Natural killer cell (primary cell): ENCODE data around the gene GLIS2. TPM values are rescaled to one million over a fixed set of nuclear protein-coding genes. Genes with fewer than 3 reads are reported as not detected.
A peak's percentile ranks its signal among the peaks of the same experiment; 100 is the strongest.

ENCODE experiments used
- ATAC-seq, 3 donors: fragments of 150-1000 bp in 2 of 3; fragments of 200-7000 bp in 1 of 3; cut with Tn5 transposase; 1 replicate in 1 of 3; 2 replicates in 2 of 3; pipeline ENCODE4 v1.10.0; 2021; ENCODE audit warnings: mild to moderate bottlenecking in 2 of 3, moderate library complexity in 2 of 3
- DNase-seq, 2 donors: peaks; one replicate each; pipeline versions ENCODE4 v3.0.0 to v3.0.0-alpha.2; 2013 to 2021; ENCODE audit warnings: mixed read lengths in 1 of 2
- H3K27ac ChIP-seq: one replicate; pipeline ENCODE4 v1.5.1; 2013; ENCODE audit warnings: mild to moderate bottlenecking, low read length
- H3K27me3 ChIP-seq: one replicate; pipeline ENCODE4 v1.6.1; 2013; ENCODE audit warnings: low read length; ENCODE audit not compliant: control insufficient read depth, insufficient read depth
- H3K36me3 ChIP-seq: one replicate; pipeline ENCODE4 v1.6.1; 2013; ENCODE audit warnings: low read length; ENCODE audit not compliant: control insufficient read depth, insufficient read depth
- H3K4me1 ChIP-seq: one replicate; pipeline ENCODE4 v1.6.1; 2013; ENCODE audit warnings: low read length; ENCODE audit not compliant: control insufficient read depth, insufficient read depth
- H3K4me3 ChIP-seq: one replicate; pipeline ENCODE4 v1.5.1; 2013; ENCODE audit warnings: low read length
- H3K9me3 ChIP-seq: one replicate; pipeline ENCODE4 v1.6.1; 2013; ENCODE audit warnings: low read length; ENCODE audit not compliant: control insufficient read depth, insufficient read depth
- H3K27ac Mint-ChIP-seq, 2 donors: one replicate each; pipeline ENCODE4 v1.8.0; 2022; ENCODE audit warnings: mild to moderate bottlenecking in 2 of 2, mixed read lengths in 2 of 2, moderate library complexity in 1 of 2
- H3K27me3 Mint-ChIP-seq, 2 donors: one replicate each; pipeline ENCODE4 v1.8.0; 2022; ENCODE audit warnings: low read depth in 2 of 2, mixed read lengths in 2 of 2
- H3K36me3 Mint-ChIP-seq: one replicate; pipeline ENCODE4 v1.8.0; 2022; ENCODE audit warnings: mixed read lengths
- H3K4me1 Mint-ChIP-seq, 2 donors: one replicate each; pipeline ENCODE4 v1.8.0; 2022; ENCODE audit warnings: mixed read lengths in 2 of 2
- H3K4me3 Mint-ChIP-seq: one replicate; pipeline ENCODE4 v1.8.0; 2022; ENCODE audit warnings: mild to moderate bottlenecking, moderate library complexity, mixed read lengths
- H3K9me3 Mint-ChIP-seq, 2 donors: one replicate each; pipeline ENCODE4 v1.8.0; 2022; ENCODE audit warnings: mixed read lengths in 2 of 2
- CTCF ChIP-seq: fragments of 200-600 bp; IDR thresholded peaks from one replicate; pipeline ENCODE4 v1.8.0; 2022; ENCODE audit warnings: antibody characterized with exemption
- WGBS: methylation state at CpG from one replicate; pipeline ENCODE4 v1.1.7; 2013; ENCODE audit warnings: missing lambda C conversion rate; ENCODE audit not compliant: insufficient coverage; 5-methylcytosine and 5-hydroxymethylcytosine counted together
- intact Hi-C: fragments of 100-400 bp; cut with micrococcal nuclease; formaldehyde crosslinking; loops from one replicate; pipeline ENCODE4 v1.14.2; 2022
- total RNA-seq, 4 donors: library from RNA; stranded (reverse); fragments of 120-200 nt in 1 of 4; gene quantifications; one replicate each; pipeline versions ENCODE4 v1.2.3 to v1.2.4, GENCODE V29; 2013 to 2022

GLIS2 gene
- total RNA-seq, 3 donors from 2014 or later (not counting 1 experiment from before 2014, with no cell fraction given): 0.05 to 0.35 TPM; not detected in 1

- H3K36me3 Mint-ChIP-seq: no peaks in the 10 kb centered on the region
- Histone ChIP-seq H3K4me1 (peaks cover 33% of the 10 kb centered on the region), H3K27ac (no peak overlapping the region), H3K4me3 (no peak overlapping the region), H3K36me3 (no peaks in the 10 kb centered on the region), H3K9me3 (no peaks in the 10 kb centered on the region), H3K27me3 (peaks cover 10% of the 10 kb centered on the region)
- intact Hi-C loops: loop anchor here (2.0 kb wide), 1 partner anchor 20 kb away; no protein-coding TSS in a partner anchor
- ATAC-seq (no peak), DNase-seq (peak in 1 of 2 donors; percentile 18)
- peaks cover 3 to 4% of the 10 kb centered on the region in 2 donors for H3K27me3 Mint-ChIP-seq
- H3K4me3 Mint-ChIP-seq: peak overlapping the region; percentile 81
- peaks cover 15 to 20% of the 10 kb centered on the region in 2 donors for H3K4me1 Mint-ChIP-seq
- no peaks in the 10 kb centered on the region for H3K9me3 Mint-ChIP-seq
- no peak for TF ChIP-seq CTCF
- WGBS: 91% methylated on average over 14 of the region's 14 CpGs
- peak overlapping the region; percentile 97 to 99 for H3K27ac Mint-ChIP-seq
Measured at GRCh38 chr16:4309102-4309832, 6.6 kb upstream of the GLIS2 start.

GRCh38 chr16:4309833-4310266 lies 6.0 kb upstream of the GLIS2 start:
- Histone ChIP-seq H3K36me3 (no peaks in the 10 kb centered on the region), H3K4me1 (peaks cover 38% of the 10 kb centered on the region), H3K27me3 (peaks cover 14% of the 10 kb centered on the region), H3K9me3 (no peaks in the 10 kb centered on the region), H3K4me3 (no peak overlapping the region), H3K27ac (no peak overlapping the region)
- peak; percentile 53 for TF ChIP-seq CTCF
- DNase-seq (peak; percentile 61 to 77), ATAC-seq (no peak)
- no peak overlapping the region for H3K4me3 Mint-ChIP-seq
- intact Hi-C loops: loop anchor here (2.0 kb wide), 1 partner anchor 19 kb away; no protein-coding TSS in a partner anchor
- peaks cover 9 to 10% of the 10 kb centered on the region in 2 donors for H3K27me3 Mint-ChIP-seq
- H3K27ac Mint-ChIP-seq: peak overlapping the region in 1 of 2 donors; percentile 97
- H3K36me3 Mint-ChIP-seq: no peaks in the 10 kb centered on the region
- peaks cover 21 to 26% of the 10 kb centered on the region in 2 donors for H3K4me1 Mint-ChIP-seq
- 49% methylated on average over 11 of the region's 11 CpGs for WGBS
- no peaks in the 10 kb centered on the region for H3K9me3 Mint-ChIP-seq

DNA sequence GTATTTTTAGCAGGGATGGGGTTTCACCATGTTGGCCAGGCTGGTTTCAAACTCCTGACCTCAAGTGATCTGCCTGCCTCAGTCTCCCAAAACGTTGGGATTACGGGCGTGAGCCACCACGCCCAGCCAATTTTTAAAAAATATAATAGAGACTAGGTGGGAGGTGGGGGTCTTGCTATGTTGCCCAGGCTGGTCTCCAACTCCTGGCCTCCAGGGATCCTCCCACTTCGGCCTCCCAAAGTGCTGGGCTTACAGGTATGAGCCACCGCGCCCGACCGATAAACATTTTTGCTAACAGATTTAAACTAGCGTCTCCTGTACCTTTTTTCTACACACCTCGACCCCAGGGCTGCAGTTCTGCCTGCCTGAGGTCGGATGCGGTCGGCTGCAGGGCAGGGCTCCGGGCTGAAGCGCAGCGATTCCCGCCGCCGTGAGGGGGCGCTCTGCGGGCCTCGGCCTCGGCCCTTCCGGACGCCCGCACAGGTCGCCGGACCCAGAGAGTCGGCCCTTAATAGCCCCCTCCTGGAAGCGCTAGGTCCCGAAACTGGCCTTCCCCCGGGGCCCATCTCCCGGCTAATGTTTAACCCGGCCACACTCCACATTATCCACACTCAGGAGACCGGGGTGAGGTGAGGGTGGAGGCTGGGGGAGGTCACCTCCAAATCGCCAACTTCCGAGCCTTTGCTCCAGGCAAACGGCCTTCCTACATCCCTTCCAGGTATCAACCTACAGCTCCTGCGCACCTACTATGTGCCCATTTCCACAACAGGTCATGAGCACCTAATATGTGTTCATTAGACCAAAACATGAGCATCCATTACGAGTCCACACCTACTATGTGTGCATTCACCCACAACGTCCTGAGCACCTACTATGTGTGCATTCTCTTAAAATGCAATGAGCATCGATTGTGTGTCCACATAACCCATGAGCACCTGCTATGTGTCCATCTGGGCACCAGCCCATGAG lies 2.0 kb upstream of the GLIS2 start:
- H3K4me1 ChIP-seq: peaks cover 25% of the 10 kb centered on the region
- intact Hi-C loops: no loop called here
- no peak overlapping the region for H3K27ac ChIP-seq
- Mint-ChIP-seq H3K4me3 (peak overlapping the region; percentile 94), H3K27me3 (peaks cover 11 to 13% of the 10 kb centered on the region in 2 donors), H3K9me3 (no peaks in the 10 kb centered on the region), H3K4me1 (peaks cover 11 to 13% of the 10 kb centered on the region in 2 donors), H3K27ac (peak overlapping the region; percentile 65 to 76), H3K36me3 (no peaks in the 10 kb centered on the region)
- no peak overlapping the region for H3K4me3 ChIP-seq
- peaks cover 18% of the 10 kb centered on the region for H3K27me3 ChIP-seq
- TF ChIP-seq CTCF: peak; percentile 45
- DNase-seq: peak in 1 of 2 donors; percentile 47
- WGBS: 12% methylated on average over 38 of the region's 43 CpGs
- no peaks in the 10 kb centered on the region for H3K9me3 ChIP-seq
- no peaks in the 10 kb centered on the region for H3K36me3 ChIP-seq
- peak in 1 of 3 donors; percentile 24 for ATAC-seq
